Effector memory CD4-positive, alpha-beta T cell (primary cell): ENCODE measurements around the gene POLR1H.
A peak's percentile ranks its signal among the peaks of the same experiment; 100 is the strongest.

Experiments
- DNase-seq, 3 donors: peaks; one replicate each; pipeline ENCODE4 v3.0.0-alpha.2; 2020
- H3K27ac ChIP-seq: 2 replicates; pipeline ENCODE4 v1.7.0; 2013; ENCODE audit warnings: mild to moderate bottlenecking, low read length, moderate library complexity; ENCODE audit not compliant: insufficient read depth, poor library complexity, severe bottlenecking
- H3K27me3 ChIP-seq: replicated peaks from 2 replicates; pipeline ENCODE4 v1.7.0; 2013; ENCODE audit warnings: mild to moderate bottlenecking, low read length; ENCODE audit not compliant: insufficient read depth, control insufficient read depth, poor library complexity, severe bottlenecking
- H3K36me3 ChIP-seq: 2 replicates; pipeline ENCODE4 v1.7.0; 2013; ENCODE audit warnings: mild to moderate bottlenecking, low read length, moderate library complexity; ENCODE audit not compliant: control insufficient read depth, insufficient read depth
- H3K4me1 ChIP-seq: 2 replicates; pipeline ENCODE4 v1.7.0; 2013; ENCODE audit warnings: low read length, mild to moderate bottlenecking; ENCODE audit not compliant: control insufficient read depth, insufficient read depth, poor library complexity, severe bottlenecking
- H3K4me3 ChIP-seq: 2 replicates; pipeline ENCODE4 v1.7.0; 2013; ENCODE audit warnings: low read length, low read depth, mild to moderate bottlenecking; ENCODE audit not compliant: insufficient read depth, poor library complexity, severe bottlenecking
- H3K9me3 ChIP-seq: 2 replicates; pipeline ENCODE4 v1.7.0; 2013; ENCODE audit warnings: mild to moderate bottlenecking, low read length, moderate library complexity; ENCODE audit not compliant: control insufficient read depth

The POLR1H gene

DNA sequence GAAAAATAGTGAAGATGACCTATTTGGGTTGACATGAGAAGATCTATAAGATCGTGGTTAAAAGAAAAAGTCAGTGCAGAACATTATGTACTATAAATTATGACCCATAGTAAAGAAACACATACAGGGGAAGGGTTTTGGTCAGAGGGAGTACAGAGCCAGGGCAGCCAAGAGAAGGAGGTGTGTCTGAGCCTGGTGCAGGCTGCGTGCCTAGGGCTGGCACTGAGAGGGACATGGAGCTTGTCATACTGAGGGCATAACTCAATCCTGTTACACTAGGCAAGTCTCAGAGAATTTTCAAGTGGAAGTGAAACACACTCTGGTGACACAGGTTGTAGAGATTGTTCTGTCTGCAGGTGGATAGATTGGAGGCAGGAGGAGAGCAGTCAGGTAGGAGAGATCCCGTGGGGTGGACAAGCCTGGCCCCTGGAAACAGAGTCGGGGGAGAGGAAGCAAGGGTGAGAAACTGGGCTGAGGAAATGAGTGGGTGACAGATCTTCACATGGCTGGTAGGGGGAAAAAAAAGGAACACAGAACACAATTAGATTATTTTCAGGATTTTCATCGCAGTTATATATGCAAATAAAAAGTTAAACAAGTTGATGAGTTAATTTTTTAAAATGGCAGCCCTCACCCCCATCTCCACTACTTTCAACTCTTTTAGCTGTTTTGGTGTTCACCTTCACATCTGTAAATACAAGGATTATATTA, 33.0 kb downstream of the POLR1H start:
- H3K27me3 ChIP-seq, result peaks cover 11% of the 10 kb centered on the region

DNA sequence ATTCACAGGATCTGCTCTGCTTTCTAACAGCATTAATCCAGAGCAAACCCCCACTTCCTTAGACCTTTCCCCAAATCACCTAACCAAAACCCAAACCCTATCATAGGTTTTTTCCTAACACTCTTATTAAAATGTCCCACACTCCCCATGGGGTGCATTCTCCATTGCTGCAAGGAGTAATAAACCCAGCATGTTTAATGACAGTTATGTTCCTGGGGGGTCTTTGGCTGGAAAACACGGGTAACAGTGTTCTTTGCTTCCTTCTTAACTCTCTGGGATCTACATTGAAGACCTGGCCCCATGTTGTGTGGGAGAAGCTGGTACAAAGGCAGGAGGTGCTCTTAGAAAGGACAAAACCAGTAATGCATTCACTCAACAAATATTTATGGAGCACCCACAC, 35.8 kb downstream of the POLR1H start:
- H3K27ac ChIP-seq, result no peak overlapping the region
- H3K4me3 ChIP-seq, result no peak overlapping the region
- no peaks in the 10 kb centered on the region for H3K9me3 ChIP-seq
- peaks cover 17% of the 10 kb centered on the region for H3K4me1 ChIP-seq
- H3K36me3 ChIP-seq, result no peaks in the 10 kb centered on the region
- no peak for DNase-seq
- H3K27me3 ChIP-seq, result peaks cover 20% of the 10 kb centered on the region

More for the DNA sequence above, 33.0 kb downstream of the POLR1H start:
- Histone ChIP-seq H3K4me3 (no peak overlapping the region), H3K9me3 (no peaks in the 10 kb centered on the region), H3K36me3 (no peaks in the 10 kb centered on the region), H3K27ac (no peak overlapping the region), H3K4me1 (no peaks in the 10 kb centered on the region)
- no peak for DNase-seq

DNA sequence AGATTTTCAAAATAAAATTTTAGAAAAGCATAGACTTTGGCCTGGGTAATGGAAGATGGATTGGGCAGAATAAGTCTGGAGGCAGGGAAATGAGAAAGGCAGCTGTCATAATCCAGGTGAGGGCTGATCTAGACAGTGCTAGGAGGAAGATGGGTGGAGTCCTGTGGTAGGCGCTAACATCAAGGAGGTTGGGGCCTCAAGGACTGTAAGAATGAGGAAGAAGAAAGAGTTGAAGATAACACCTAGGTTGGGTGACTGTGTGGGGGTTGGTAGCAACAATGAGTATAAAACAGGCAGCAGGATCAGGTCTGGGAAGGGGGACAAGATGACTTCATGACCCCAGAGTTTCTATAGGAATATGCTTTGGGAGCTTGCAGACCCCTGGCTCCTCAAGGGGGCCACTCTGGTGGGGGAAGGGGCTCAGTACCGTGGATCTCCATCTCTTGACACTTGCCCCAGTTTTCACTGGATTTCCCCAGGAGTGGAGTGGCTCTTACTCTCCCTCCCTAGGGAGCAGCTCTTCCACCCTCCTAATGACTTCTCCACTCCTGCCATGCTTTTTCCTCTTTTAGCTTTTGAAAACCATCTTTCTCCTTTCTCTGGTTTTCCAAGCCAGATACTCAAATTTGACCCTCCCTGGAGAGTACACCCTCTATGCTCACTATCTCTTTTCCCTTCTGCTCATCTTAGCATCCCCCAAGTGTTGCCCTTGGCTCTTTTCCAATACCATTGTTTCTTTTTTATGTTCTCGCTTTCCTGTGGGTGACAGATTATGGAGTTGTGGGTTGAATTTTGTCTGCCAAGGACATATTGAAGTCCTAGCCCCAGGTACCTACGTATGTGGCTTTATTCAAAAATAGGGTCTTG, 37.1 kb downstream of the POLR1H start:
- Histone ChIP-seq H3K4me3 (no peak overlapping the region), H3K36me3 (no peaks in the 10 kb centered on the region), H3K27me3 (peaks cover 14% of the 10 kb centered on the region), H3K27ac (no peak overlapping the region), H3K4me1 (peaks cover 29% of the 10 kb centered on the region), H3K9me3 (no peaks in the 10 kb centered on the region)
- DNase-seq, result no peak

DNA sequence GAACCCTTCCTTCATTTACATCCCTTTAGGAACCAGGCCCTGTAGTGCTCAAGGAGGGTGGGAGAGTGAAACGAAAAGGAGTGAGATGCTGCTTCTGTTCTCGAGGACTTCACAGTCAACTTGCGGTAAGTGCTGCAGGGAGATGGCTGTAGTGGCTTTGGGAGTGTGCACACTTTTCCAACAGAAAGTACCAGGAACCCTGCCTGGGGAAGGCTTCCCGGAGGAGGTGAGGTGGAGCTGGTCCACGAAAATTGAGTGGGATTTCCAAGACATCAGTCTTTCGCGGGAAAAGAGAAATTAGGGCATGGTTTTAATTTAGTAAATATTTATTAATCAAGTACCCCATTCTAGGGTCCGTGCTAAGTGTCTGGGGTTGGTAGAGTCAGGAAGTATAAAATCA, 39.1 kb downstream of the POLR1H start:
- DNase-seq, result no peak
- Histone ChIP-seq H3K4me1 (peaks cover 35% of the 10 kb centered on the region), H3K27me3 (peaks cover 10% of the 10 kb centered on the region), H3K4me3 (no peak overlapping the region), H3K36me3 (no peaks in the 10 kb centered on the region), H3K9me3 (no peaks in the 10 kb centered on the region), H3K27ac (no peak overlapping the region)

DNA sequence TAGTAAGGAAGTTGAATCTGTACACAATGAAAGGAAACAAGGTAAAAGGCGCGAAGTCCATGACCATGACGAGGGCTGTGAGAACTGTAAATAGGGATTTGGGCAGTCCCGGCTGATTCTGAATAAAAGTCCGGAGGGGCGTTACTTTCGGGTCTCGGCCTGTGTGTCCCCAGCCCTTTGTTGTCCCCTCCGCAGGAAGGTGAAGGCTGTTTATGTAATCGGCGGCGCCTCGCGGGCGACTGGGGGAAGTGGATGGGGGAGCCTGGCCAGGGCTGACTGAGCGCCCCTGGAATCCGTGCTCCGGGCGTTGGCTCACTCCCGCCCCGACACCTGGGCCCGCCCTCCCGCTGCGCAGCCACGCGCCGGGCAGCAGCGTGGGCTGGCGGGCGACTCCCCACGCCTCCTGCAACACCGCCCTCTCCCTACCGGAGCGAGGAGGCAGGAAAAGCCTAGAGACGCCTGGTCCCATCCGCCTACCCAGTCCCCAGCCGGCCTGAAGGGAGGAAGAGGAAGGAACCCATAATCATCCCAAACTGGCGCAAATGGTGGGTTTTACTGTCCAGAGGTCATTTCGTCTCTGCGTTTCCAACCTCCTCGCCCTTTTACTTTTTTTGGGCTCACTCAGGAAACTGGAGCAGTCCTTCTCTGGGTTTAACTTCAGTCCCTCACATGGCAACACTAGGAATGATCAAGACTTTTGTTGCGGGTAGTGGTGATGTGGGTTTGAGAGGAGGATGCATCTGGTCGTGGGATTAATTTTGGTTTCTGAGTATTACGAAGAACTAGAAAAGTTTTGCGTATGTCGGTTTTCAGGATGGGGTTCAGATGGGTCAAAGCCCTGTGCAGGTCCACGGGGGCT, 39.7 kb downstream of the POLR1H start:
- H3K36me3 ChIP-seq, result no peaks in the 10 kb centered on the region
- H3K4me3 ChIP-seq, result peak overlapping the region; percentile 46
- H3K27me3 ChIP-seq, result peaks cover 10% of the 10 kb centered on the region
- H3K4me1 ChIP-seq, result peaks cover 35% of the 10 kb centered on the region
- no peak for DNase-seq
- no peak overlapping the region for H3K27ac ChIP-seq
- H3K9me3 ChIP-seq, result no peaks in the 10 kb centered on the region

DNA sequence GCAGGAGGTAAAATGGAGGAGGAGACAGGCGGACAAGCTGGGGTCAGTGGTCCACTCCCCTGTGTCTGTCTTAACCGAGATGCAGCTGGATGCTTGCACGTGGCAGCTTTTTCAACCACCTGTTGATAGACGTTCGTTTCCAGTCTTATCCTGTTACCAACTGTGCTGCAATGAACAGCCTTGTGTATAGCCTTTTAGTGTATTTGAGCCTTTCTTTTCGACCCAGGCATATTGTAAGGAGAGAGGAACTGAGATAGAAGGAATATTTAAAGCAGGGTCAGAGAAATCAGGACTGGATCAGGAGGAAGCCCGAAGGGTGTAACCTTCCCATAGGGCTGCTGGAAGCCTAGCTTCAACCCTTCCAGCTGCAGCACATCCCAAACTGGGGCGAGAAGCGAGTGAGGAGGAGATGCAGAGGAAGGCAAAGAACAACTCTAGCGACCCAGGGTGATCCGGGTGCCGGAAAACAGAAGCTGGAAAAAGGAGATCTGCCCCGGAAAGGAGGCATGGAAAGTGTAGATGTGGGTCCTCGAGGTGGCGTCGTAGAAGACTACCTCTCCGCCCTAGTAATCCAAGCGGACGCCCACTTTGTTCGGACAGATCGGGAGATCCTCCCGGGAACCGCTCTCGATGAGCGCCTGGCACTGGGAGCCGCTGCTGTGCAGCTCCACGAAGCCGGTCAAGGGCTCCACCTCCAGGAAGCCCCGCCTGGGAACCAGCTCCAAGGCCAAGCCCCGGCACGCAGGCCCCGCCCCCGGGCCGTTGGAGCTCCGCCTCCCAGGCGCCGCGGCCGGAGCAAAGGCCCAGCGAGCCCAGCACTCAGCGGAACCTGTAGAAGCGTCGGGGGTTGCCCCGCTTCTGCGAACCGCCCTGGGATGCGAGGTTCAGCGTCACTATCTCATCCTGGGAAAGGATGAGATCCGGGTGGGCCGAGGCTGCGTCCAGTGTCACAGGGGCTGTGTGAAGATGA, 40.7 kb downstream of the POLR1H start:
- Histone ChIP-seq H3K4me3 (peak overlapping the region; percentile 46), H3K27ac (no peak overlapping the region), H3K27me3 (peaks cover 10% of the 10 kb centered on the region), H3K36me3 (no peaks in the 10 kb centered on the region), H3K4me1 (peaks cover 35% of the 10 kb centered on the region), H3K9me3 (no peaks in the 10 kb centered on the region)
- DNase-seq, result peak; percentile 46 to 69 (median 56)

DNA sequence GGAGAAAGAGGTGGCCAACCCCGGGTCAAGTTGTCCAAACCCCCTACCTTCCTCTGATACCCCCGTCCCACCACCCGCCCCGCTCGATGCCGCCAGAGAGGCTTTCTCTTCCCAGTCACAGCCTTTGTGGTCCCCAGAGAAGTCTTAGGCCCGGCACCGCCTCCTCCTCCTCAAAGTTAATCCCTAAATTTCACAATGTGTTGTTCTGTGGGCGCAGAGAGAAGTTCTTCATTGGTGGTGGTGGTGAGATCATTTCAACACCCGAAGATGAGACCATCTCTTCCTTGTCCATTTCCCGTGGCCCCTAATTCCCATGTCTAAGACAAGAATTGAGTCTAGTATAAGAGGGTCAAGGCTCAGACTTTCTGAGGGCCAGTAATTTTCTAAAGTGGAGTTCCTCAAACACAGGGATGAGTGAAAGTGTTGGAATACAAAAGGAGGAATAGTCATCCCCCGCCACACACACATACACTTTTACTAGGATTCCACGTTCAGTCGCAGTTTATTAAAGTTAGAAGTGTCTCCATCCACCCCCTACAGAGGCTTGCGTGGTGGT, 41.4 kb downstream of the POLR1H start:
- H3K4me1 ChIP-seq, result peaks cover 35% of the 10 kb centered on the region
- peaks cover 10% of the 10 kb centered on the region for H3K27me3 ChIP-seq
- H3K9me3 ChIP-seq, result no peaks in the 10 kb centered on the region
- DNase-seq, result no peak
- no peak overlapping the region for H3K27ac ChIP-seq
- H3K4me3 ChIP-seq, result peak overlapping the region; percentile 46
- no peaks in the 10 kb centered on the region for H3K36me3 ChIP-seq

DNA sequence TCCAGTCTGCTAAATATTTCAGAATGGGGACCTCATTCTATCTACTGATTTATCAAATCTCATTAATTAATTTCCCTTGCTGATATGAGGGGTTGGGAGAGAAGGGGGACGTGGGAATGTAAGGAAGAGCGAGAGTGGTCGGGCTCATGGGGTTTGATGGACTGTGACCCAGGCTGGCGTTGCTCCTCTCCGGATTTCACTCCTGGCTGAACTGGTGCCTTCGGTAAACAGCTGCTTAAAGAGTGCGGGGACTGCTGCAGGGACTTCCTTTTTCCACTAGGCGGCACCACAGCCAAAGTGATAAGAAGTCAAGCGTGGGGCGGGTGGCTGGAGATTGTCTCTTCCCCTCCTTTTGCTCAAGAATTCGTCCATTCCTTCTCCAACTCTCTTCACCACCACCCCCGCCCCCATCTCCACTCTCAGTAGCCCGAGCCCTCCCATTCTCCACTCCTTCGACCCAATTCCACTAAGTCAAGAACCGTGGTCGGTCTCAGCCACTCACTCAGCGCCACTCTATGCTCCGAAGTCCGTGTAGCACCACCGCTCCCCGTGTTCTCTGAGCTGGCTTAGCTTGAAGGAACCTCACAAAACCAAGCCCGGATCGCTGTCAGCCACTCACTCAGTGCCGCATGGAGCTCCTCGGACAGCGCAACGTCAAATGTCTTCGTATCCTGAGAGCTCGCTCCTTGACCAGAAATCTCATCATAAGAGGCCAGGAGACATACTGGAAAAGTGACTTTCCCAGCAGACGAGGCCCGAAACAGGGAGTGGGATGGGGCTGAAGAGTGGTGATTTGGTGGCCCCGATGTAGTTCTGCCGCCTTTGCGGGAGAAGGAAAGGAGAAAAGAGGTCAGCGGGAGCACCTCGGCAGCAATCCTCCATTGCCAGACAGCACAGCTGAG, 42.2 kb downstream of the POLR1H start:
- Histone ChIP-seq H3K27ac (no peak overlapping the region), H3K27me3 (peaks cover 10% of the 10 kb centered on the region), H3K4me3 (peak overlapping the region; percentile 57), H3K9me3 (no peaks in the 10 kb centered on the region), H3K36me3 (no peaks in the 10 kb centered on the region), H3K4me1 (peaks cover 35% of the 10 kb centered on the region)
- peak; percentile 64 to 76 (median 68) for DNase-seq
